OCI-LY7 (cell line): ENCODE data around the gene VWF. TPM values are rescaled to one million over a fixed set of nuclear protein-coding genes. Genes with fewer than 3 reads are reported as not detected.

Source experiments
- BruUV-seq: library from RNA; stranded (reverse); fragments of 400-500 nt; replicated peaks from 2 replicates; lab custom pipeline; 2021; lab: Mats Ljungman, UMichigan
- CTCF ChIA-PET: fragments of 300-600 bp; sonication (Branson Sonifier 250); formaldehyde crosslinking; loops from one replicate; lab custom pipeline; 2022; ENCODE audit warnings: antibody characterized with exemption; ENCODE audit not compliant: unreplicated experiment; lab: Charles Lee
- POLR2A ChIA-PET: fragments of 300-600 bp; sonication (Branson Sonifier 250); formaldehyde crosslinking; loops from one replicate; lab custom pipeline; 2022; ENCODE audit warnings: antibody characterized with exemption; lab: Charles Lee
- DNase-seq: peaks from one replicate; pipeline ENCODE4 v3.0.0-alpha.2; 2015; ENCODE audit warnings: low spot score
- H2AFZ ChIP-seq: fragments of 200-600 bp; sonication (generic), shearing (Covaris generic); 2 replicates; pipeline ENCODE4 v1.6.1; 2014; ENCODE audit warnings: mild to moderate bottlenecking, antibody characterized with exemption, low read length, moderate library complexity
- H3K27ac ChIP-seq: fragments of 200-600 bp; sonication (generic); 2 replicates; pipeline ENCODE4 v1.5.1; 2014; ENCODE audit warnings: mixed run types, low read depth, mild to moderate bottlenecking, moderate library complexity, low read length, inconsistent platforms; ENCODE audit not compliant: poor library complexity, severe bottlenecking
- H3K36me3 ChIP-seq: fragments of 200-600 bp; sonication (generic); 2 replicates; pipeline ENCODE4 v1.6.1; 2014; ENCODE audit warnings: mild to moderate bottlenecking, antibody characterized with exemption, low read length, moderate library complexity, mixed read lengths; ENCODE audit not compliant: insufficient read depth
- H3K4me1 ChIP-seq: fragments of 200-600 bp; sonication (generic); 2 replicates; pipeline ENCODE4 v1.5.1; 2014; ENCODE audit warnings: mild to moderate bottlenecking, low read length; ENCODE audit not compliant: insufficient read depth, poor library complexity, severe bottlenecking
- H3K4me2 ChIP-seq: fragments of 200-600 bp; sonication (generic); 2 replicates; pipeline ENCODE4 v1.6.1; 2014; ENCODE audit warnings: mild to moderate bottlenecking, low read length
- H3K4me3 ChIP-seq: fragments of 200-600 bp; sonication (generic); 2 replicates; pipeline ENCODE4 v1.5.1; 2014; ENCODE audit warnings: mild to moderate bottlenecking, low read depth, low read length; ENCODE audit not compliant: poor library complexity, severe bottlenecking
- H3K79me2 ChIP-seq: fragments of 200-600 bp; sonication (generic); 2 replicates; pipeline ENCODE4 v1.6.1; 2016; ENCODE audit warnings: low read depth, mild to moderate bottlenecking, low read length, moderate library complexity, mixed read lengths; ENCODE audit not compliant: insufficient read depth
- H3K9me2 ChIP-seq: fragments of 200-600 bp; sonication (generic); 2 replicates; pipeline ENCODE4 v1.6.1; 2016; ENCODE audit warnings: mild to moderate bottlenecking, low read length, mixed read lengths; ENCODE audit not compliant: insufficient read depth
- H3K9me3 ChIP-seq: fragments of 200-600 bp; sonication (generic); 2 replicates; pipeline ENCODE4 v1.6.1; 2014; ENCODE audit warnings: mild to moderate bottlenecking, mixed run types, low read length, mixed read lengths
- H4K20me1 ChIP-seq: fragments of 200-600 bp; sonication (generic); 2 replicates; pipeline ENCODE4 v1.6.1; 2014; ENCODE audit warnings: mild to moderate bottlenecking, antibody characterized with exemption, low read length, moderate library complexity, mixed read lengths; ENCODE audit not compliant: insufficient read depth
- EZH2phosphoT487 ChIP-seq: fragments of 200-600 bp; sonication (generic); IDR thresholded peaks from 2 replicates; pipeline ENCODE4 v1.6.1; 2018; ENCODE audit warnings: low read depth, borderline replicate concordance, mild to moderate bottlenecking, mixed run types, antibody characterized with exemption, low read length, moderate library complexity, mixed read lengths
- intact Hi-C: fragments of 100-400 bp; cut with micrococcal nuclease; formaldehyde crosslinking; loops from one replicate; pipeline ENCODE4 v1.10.0; 2022; ENCODE audit not compliant: unreplicated experiment
- total RNA-seq, 2 experiments: library from RNA; depleted of rRNA in 1 of 2; stranded (reverse); fragments of >200 nt in 1 of 2; shearing (Covaris generic) in 1 of 2; gene quantifications; 2 replicates each; pipeline ENCODE4 v1.2.3, GENCODE V29; 2014 to 2022
- TF ChIP-seq, protein P1 (sequence below): fragments of 200-600 bp; sonication (generic); conservative IDR thresholded peaks from 2 replicates; pipeline ENCODE4 v1.5.1; 2014; ENCODE audit warnings: mild to moderate bottlenecking, antibody characterized with exemption, low read length, moderate library complexity, mixed read lengths

The VWF gene
- total RNA-seq, 2 experiments from 2014 or later: 0.32 TPM; not detected in 1

- POLR2A ChIA-PET: interaction anchor here (0.7 kb wide), 1 partner anchor 1297 kb away, joined by 3 read pairs; no protein-coding TSS in a partner anchor
- H3K4me2 ChIP-seq: no peak overlapping the region
- BruUV-seq: no TSS peak
- no peak overlapping the region for H3K4me3 ChIP-seq
- H3K9me3 ChIP-seq: no peaks in the 10 kb centered on the region
- H3K4me1 ChIP-seq: no peaks in the 10 kb centered on the region
- no peaks in the 10 kb centered on the region for H3K9me2 ChIP-seq
- no peaks in the 10 kb centered on the region for H4K20me1 ChIP-seq
- no peaks in the 10 kb centered on the region for H3K79me2 ChIP-seq
- no peak overlapping the region for H3K27ac ChIP-seq
- intact Hi-C loops: no loop called here
- H2AFZ ChIP-seq: no peak overlapping the region
- TF ChIP-seq EZH2phosphoT487: no peak
- TF ChIP-seq, protein P1, sequence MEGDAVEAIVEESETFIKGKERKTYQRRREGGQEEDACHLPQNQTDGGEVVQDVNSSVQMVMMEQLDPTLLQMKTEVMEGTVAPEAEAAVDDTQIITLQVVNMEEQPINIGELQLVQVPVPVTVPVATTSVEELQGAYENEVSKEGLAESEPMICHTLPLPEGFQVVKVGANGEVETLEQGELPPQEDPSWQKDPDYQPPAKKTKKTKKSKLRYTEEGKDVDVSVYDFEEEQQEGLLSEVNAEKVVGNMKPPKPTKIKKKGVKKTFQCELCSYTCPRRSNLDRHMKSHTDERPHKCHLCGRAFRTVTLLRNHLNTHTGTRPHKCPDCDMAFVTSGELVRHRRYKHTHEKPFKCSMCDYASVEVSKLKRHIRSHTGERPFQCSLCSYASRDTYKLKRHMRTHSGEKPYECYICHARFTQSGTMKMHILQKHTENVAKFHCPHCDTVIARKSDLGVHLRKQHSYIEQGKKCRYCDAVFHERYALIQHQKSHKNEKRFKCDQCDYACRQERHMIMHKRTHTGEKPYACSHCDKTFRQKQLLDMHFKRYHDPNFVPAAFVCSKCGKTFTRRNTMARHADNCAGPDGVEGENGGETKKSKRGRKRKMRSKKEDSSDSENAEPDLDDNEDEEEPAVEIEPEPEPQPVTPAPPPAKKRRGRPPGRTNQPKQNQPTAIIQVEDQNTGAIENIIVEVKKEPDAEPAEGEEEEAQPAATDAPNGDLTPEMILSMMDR: no peak
- DNase-seq: no peak
- no peaks in the 10 kb centered on the region for H3K36me3 ChIP-seq
- CTCF ChIA-PET: no interaction called here
Measured at GRCh38 chr12:6076776-6077691, 47.4 kb downstream of the VWF start.

- TF ChIP-seq, protein P1: no peak
- no peak for TF ChIP-seq EZH2phosphoT487
- H3K9me2 ChIP-seq: no peaks in the 10 kb centered on the region
- no peak overlapping the region for H3K4me2 ChIP-seq
- no peaks in the 10 kb centered on the region for H3K36me3 ChIP-seq
- no peaks in the 10 kb centered on the region for H3K4me1 ChIP-seq
- H3K27ac ChIP-seq: no peak overlapping the region
- H4K20me1 ChIP-seq: no peaks in the 10 kb centered on the region
- ChIA-PET POLR2A (interaction anchor here (0.7 kb wide), 1 partner anchor 1296 kb away, joined by 3 read pairs; no protein-coding TSS in a partner anchor), CTCF (no interaction called here)
- H2AFZ ChIP-seq: no peak overlapping the region
- no peaks in the 10 kb centered on the region for H3K79me2 ChIP-seq
- no peak for DNase-seq
- intact Hi-C loops: no loop called here
- no peak overlapping the region for H3K4me3 ChIP-seq
- BruUV-seq: no TSS peak
- no peaks in the 10 kb centered on the region for H3K9me3 ChIP-seq
Measured at GRCh38 chr12:6076346-6076745, 48.1 kb downstream of the VWF start.

- no peak overlapping the region for H2AFZ ChIP-seq
- no peak for DNase-seq
- H3K9me3 ChIP-seq: no peaks in the 10 kb centered on the region
- H4K20me1 ChIP-seq: no peaks in the 10 kb centered on the region
- no TSS peak for BruUV-seq
- H3K4me3 ChIP-seq: no peak overlapping the region
- H3K36me3 ChIP-seq: no peaks in the 10 kb centered on the region
- H3K79me2 ChIP-seq: no peaks in the 10 kb centered on the region
- CTCF ChIA-PET: no interaction called here
- POLR2A ChIA-PET: no interaction called here
- TF ChIP-seq, protein P1: no peak
- no peak for TF ChIP-seq EZH2phosphoT487
- H3K4me2 ChIP-seq: no peak overlapping the region
- no peaks in the 10 kb centered on the region for H3K9me2 ChIP-seq
- no peaks in the 10 kb centered on the region for H3K4me1 ChIP-seq
- intact Hi-C loops: no loop called here
- H3K27ac ChIP-seq: no peak overlapping the region
Measured at GRCh38 chr12:6074979-6075585, 49.4 kb downstream of the VWF start.
